C4-2B (cell line): Measurements from ENCODE around the gene VMAC.

Experiments used
- ZFX ChIP-seq: fragments of 450-650 bp; IDR thresholded peaks from 2 replicates; pipeline ENCODE4 v1.6.1; 2017
- TF ChIP-seq, protein P1 (sequence below): fragments of 450-650 bp; conservative IDR thresholded peaks from 2 replicates; pipeline ENCODE4 v1.5.1; 2017; ENCODE audit warnings: mild to moderate bottlenecking

DNA sequence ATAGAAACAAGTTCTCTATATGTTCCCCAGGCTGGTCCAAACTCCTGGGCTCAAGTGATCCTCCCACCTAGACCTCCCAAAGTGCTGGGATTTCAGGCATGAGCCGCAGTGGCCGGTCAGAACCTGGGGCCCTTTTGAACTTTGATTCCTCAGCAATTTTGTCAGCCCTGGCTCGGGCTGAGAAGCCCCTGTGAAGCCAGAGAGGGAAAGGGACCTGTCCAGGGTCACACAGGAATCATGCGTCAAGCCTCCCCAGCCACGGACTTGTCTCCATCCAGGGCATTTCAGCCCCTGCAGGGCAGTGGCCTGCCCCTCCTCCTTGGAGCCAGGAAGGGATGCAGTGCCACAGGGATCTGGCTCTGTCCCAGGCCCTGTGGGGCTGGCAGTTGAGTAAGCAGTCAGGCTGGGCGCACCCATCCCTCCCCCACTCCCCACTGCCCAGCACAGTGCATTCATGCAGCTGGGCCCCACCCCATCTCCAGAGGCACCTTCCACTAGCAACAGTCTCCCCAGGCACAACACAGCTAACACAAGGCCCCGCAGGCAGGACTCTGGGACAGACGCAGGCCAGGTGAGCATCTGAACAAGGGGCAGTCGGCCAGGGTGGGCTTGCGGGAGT lies 9.2 kb downstream of the VMAC start, which contains the start of gene CAPS:
- TF ChIP-seq, protein P1, sequence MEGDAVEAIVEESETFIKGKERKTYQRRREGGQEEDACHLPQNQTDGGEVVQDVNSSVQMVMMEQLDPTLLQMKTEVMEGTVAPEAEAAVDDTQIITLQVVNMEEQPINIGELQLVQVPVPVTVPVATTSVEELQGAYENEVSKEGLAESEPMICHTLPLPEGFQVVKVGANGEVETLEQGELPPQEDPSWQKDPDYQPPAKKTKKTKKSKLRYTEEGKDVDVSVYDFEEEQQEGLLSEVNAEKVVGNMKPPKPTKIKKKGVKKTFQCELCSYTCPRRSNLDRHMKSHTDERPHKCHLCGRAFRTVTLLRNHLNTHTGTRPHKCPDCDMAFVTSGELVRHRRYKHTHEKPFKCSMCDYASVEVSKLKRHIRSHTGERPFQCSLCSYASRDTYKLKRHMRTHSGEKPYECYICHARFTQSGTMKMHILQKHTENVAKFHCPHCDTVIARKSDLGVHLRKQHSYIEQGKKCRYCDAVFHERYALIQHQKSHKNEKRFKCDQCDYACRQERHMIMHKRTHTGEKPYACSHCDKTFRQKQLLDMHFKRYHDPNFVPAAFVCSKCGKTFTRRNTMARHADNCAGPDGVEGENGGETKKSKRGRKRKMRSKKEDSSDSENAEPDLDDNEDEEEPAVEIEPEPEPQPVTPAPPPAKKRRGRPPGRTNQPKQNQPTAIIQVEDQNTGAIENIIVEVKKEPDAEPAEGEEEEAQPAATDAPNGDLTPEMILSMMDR, result no peak
- TF ChIP-seq ZFX, result no peak
